OCI-LY3 (cell line): ENCODE measurements around the gene POLR1F.
"Not testable (repeated sequence)": the region's sequence is repeated elsewhere in the genome, so short reads cannot be mapped to it uniquely, and the experiment has no call there.

Experiments used
- H2AFZ ChIP-seq: fragments of 200-600, 300-600 bp; shearing (Covaris generic); 2 replicates; pipeline ENCODE4 v1.6.0; 2014; ENCODE audit warnings: antibody characterized with exemption, low read depth, low read length
- H3K27ac ChIP-seq: fragments of 200-600, 300-600 bp; sonication (generic); 2 replicates; pipeline ENCODE4 v1.5.1; 2014; ENCODE audit warnings: mild to moderate bottlenecking, low read length, moderate library complexity, mixed read lengths
- H3K27me3 ChIP-seq: fragments of 200-600, 300-600 bp; sonication (generic); 2 replicates; pipeline ENCODE4 v1.6.1; 2014; ENCODE audit warnings: low read depth, low read length, mixed read lengths
- H3K36me3 ChIP-seq: fragments of 200-600, 300-600 bp; sonication (generic); replicated peaks from 2 replicates; pipeline ENCODE3; 2014; ENCODE audit warnings: low read depth, low read length, mixed read lengths
- H3K4me1 ChIP-seq: fragments of 300-600, 200-600 bp; sonication (generic); 2 replicates; pipeline ENCODE4 v1.6.1; 2014; ENCODE audit warnings: low read length, mixed read lengths
- H3K4me2 ChIP-seq: fragments of 200-600, 300-600 bp; sonication (generic); 2 replicates; pipeline ENCODE4 v1.6.1; 2014; ENCODE audit warnings: low read length, mixed read lengths
- H3K4me3 ChIP-seq: fragments of 300-600, 200-600 bp; sonication (generic); 2 replicates; pipeline ENCODE4 v1.5.1; 2014; ENCODE audit warnings: antibody characterized with exemption, mild to moderate bottlenecking, low read length, moderate library complexity
- H3K79me2 ChIP-seq: fragments of 300-600, 200-600 bp; shearing (Covaris generic); 2 replicates; pipeline ENCODE4 v1.6.1; 2014; ENCODE audit warnings: mild to moderate bottlenecking, low read length, mixed read lengths
- H3K9ac ChIP-seq: fragments of 300-600, 200-600 bp; shearing (Covaris generic); 2 replicates; pipeline ENCODE4 v1.6.0; 2014; ENCODE audit warnings: mild to moderate bottlenecking, low read length, moderate library complexity
- H3K9me3 ChIP-seq: fragments of 200-600, 300-600 bp; shearing (Covaris generic); 2 replicates; pipeline ENCODE4 v1.6.1; 2014; ENCODE audit warnings: low read length, mixed read lengths; ENCODE audit not compliant: insufficient read depth
- H4K20me1 ChIP-seq: fragments of 200-600, 300-600 bp; sonication (generic); 2 replicates; pipeline ENCODE4 v1.6.1; 2016; ENCODE audit warnings: low read length, mixed read lengths; ENCODE audit not compliant: insufficient read depth
- CTCF ChIP-seq: fragments of 200-600, 300-600 bp; sonication (generic); IDR thresholded peaks from 2 replicates; pipeline ENCODE4 v1.5.1; 2014; ENCODE audit warnings: antibody characterized with exemption, low read length, low read depth
- EZH2phosphoT487 ChIP-seq: fragments of 200-600 bp; shearing (Covaris generic); IDR thresholded peaks from 2 replicates; pipeline ENCODE4 v1.6.1; 2018; ENCODE audit warnings: antibody characterized with exemption, mixed run types, low read depth

POLR1F gene

GRCh38 chr7:19692111-19692828 is 16.6 kb downstream of the POLR1F start:
- Histone ChIP-seq H3K36me3 (peaks cover 2% of the 10 kb centered on the region), H3K4me3 (no peak overlapping the region), H3K9me3 (no peaks in the 10 kb centered on the region), H3K27me3 (no peaks in the 10 kb centered on the region), H3K27ac (no peak overlapping the region), H3K4me2 (no peak overlapping the region), H3K79me2 (no peaks in the 10 kb centered on the region), H2AFZ (no peak overlapping the region), H3K4me1 (no peaks in the 10 kb centered on the region), H3K9ac (no peak overlapping the region), H4K20me1 (no peaks in the 10 kb centered on the region)
- TF ChIP-seq CTCF (no peak), EZH2phosphoT487 (no peak)

DNA sequence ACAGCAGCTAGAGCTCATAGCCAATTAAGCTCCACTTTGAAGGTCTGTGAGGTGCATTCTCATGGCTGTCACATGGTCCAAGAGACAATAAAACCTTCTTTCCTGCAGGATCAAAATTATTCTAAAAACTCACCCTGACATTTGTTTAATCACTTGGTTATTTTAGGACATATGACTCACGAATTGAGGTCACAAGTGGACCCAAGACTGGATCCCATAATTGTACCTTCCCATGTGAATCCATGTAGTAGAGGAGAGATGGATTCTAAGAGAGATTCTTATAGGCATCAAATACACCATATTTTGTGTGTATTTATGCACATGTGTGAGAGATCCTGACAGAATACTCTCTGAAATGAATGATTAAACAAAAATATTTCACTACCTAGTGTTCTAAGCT is 18.1 kb downstream of the POLR1F start:
- H3K9ac ChIP-seq, result no peak overlapping the region
- H2AFZ ChIP-seq, result no peak overlapping the region
- H3K4me2 ChIP-seq, result no peak overlapping the region
- no peaks in the 10 kb centered on the region for H3K4me1 ChIP-seq
- no peak overlapping the region for H3K4me3 ChIP-seq
- no peaks in the 10 kb centered on the region for H3K9me3 ChIP-seq
- H3K36me3 ChIP-seq, result no peaks in the 10 kb centered on the region
- no peaks in the 10 kb centered on the region for H4K20me1 ChIP-seq
- TF ChIP-seq CTCF (no peak), EZH2phosphoT487 (no peak)
- H3K27me3 ChIP-seq, result no peaks in the 10 kb centered on the region
- no peaks in the 10 kb centered on the region for H3K79me2 ChIP-seq
- no peak overlapping the region for H3K27ac ChIP-seq

DNA sequence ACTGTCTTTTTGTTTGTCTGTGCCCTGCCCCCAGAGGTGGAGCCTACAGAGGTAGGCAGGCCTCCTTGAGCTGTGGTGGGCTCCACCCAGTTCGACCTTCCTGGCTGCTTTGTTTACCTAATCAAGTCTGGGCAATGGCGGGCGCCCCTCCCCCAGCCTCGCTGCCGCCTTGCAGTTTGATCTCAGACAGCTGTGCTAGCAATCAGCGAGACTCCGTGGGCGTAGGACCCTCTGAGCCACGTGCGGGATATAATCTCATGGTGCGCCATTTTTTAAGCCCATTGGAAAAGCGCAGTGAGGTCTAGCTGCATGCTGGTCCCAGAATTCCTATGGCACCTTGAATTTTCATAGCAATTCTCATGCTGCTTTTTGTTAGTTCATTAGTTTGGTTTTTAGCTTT is 19.7 kb downstream of the POLR1F start:
- H3K36me3 ChIP-seq, H3K4me3 ChIP-seq, H2AFZ ChIP-seq, H4K20me1 ChIP-seq, H3K9ac ChIP-seq, H3K4me2 ChIP-seq, H3K79me2 ChIP-seq, H3K27ac ChIP-seq, H3K27me3 ChIP-seq, H3K9me3 ChIP-seq, H3K4me1 ChIP-seq: not testable (repeated sequence)

DNA sequence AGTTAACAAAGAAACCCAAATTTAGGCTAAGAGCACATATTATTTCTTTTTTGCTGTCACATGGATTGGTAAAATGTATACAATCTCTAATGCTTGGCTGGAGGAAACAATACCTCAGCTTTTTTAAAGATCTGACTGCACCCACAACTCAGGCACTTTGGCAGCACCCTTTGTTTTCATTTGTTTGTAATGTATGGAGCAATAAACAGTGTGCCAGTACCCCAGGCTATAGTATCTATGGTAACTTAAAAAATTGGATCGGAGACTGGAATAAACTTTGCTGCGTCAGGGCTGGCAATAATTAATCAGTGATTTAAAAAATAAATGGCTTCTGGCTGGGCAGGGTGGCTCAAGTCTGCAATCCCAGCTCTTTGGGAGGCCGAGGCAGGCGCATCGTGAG is 27.2 kb downstream of the POLR1F start:
- Histone ChIP-seq H3K4me2 (no peak overlapping the region), H2AFZ (no peak overlapping the region), H3K36me3 (no peaks in the 10 kb centered on the region), H3K27ac (no peak overlapping the region), H3K9ac (no peak overlapping the region), H3K4me1 (peaks cover 9% of the 10 kb centered on the region), H3K4me3 (no peak overlapping the region), H3K79me2 (no peaks in the 10 kb centered on the region), H3K9me3 (no peaks in the 10 kb centered on the region), H4K20me1 (no peaks in the 10 kb centered on the region), H3K27me3 (no peaks in the 10 kb centered on the region)
- no peak for TF ChIP-seq CTCF
- no peak for TF ChIP-seq EZH2phosphoT487

DNA sequence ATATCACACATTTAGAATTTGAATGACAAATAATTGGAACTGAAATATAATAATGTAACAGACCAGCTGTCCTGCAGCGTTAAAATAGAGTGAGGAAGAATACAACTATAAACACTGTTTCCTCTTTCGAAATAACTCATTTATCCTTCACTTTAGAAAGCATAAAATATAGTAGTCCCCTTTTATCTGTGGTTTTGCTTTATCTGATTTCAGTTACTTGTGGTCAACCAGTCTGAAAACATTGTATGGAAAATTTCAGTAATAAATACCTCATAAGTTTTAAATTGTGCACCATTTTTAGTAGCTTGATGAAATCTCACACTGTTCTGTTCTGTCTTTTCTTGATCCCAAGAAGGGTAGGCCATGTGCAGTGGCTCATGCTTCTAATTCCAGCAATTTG is 31.7 kb downstream of the POLR1F start:
- Histone ChIP-seq H3K27ac (no peak overlapping the region), H4K20me1 (no peaks in the 10 kb centered on the region), H3K4me2 (no peak overlapping the region), H3K9me3 (no peaks in the 10 kb centered on the region), H3K36me3 (no peaks in the 10 kb centered on the region), H3K4me1 (peaks cover 15% of the 10 kb centered on the region), H3K9ac (no peak overlapping the region), H2AFZ (no peak overlapping the region), H3K4me3 (no peak overlapping the region), H3K27me3 (no peaks in the 10 kb centered on the region), H3K79me2 (no peaks in the 10 kb centered on the region)
- TF ChIP-seq EZH2phosphoT487, result no peak
- TF ChIP-seq CTCF, result no peak
